G401.6 (cell line): ENCODE results near the gene CFHR2.
"Not testable (repeated sequence)": the region's sequence is repeated elsewhere in the genome, so short reads cannot be mapped to it uniquely, and the experiment has no call there.

Source experiments
- FAIRE-seq: peaks from 2 replicates; lab custom pipeline; 2012; peaks lifted over from hg19 to GRCh38; lab: Jason Lieb, UNC

Gene CFHR2

GRCh38 chr1:196943568-196943967, at the start of gene CFHR2:
CFHR2 (plus strand) TSS chr1:196943738; CDS start chr1:196943881, 143 bp downstream.
- not testable (repeated sequence) for FAIRE-seq

DNA sequence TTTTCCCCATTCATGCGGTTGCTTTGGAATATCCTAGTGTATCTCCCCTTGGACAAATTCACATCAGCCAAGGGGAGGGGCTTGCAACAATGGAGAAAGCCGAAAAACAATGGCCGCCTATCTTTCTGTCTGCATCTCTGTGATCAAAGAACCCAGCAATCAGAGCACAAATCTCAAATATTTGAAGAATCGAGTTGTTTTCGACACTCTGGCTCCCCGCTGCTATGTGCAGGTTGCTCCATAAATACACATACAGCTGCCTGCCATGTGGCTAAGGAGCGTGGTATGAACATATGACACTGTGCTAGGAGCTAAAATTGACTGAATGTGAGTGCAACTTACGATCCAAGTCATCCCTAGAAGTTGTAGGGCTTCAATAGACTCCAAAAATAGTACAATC, 47.2 kb upstream of the CFHR2 start:
- no peak for FAIRE-seq

- FAIRE-seq: no peak
Measured at GRCh38 chr1:196897158-196897828, 46.2 kb upstream of the CFHR2 start.

DNA sequence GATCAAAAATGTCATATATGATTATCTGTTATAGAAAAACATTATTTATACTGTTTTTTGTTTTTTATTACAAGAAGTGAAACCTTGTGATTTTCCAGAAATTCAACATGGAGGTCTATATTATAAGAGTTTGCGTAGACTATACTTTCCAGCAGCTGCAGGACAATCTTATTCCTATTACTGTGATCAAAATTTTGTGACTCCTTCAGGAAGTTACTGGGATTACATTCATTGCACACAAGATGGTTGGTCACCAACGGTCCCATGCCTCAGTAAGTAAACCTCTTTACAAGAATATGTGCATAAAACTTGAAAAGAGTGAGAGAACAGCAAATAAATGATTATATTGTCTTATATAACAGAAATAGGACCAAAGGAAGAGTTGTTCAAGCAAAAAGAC, 41.2 kb upstream of the CFHR2 start:
- no peak for FAIRE-seq

- no peak for FAIRE-seq
Measured at GRCh38 chr1:196910215-196910614, 33.3 kb upstream of the CFHR2 start.

GRCh38 chr1:196912283-196912682, 31.3 kb upstream of the CFHR2 start:
- not testable (repeated sequence) for FAIRE-seq

- FAIRE-seq: not testable (repeated sequence)
Measured at GRCh38 chr1:196926839-196927238, 16.7 kb upstream of the CFHR2 start.

GRCh38 chr1:196932853-196933252, 10.7 kb upstream of the CFHR2 start:
- not testable (repeated sequence) for FAIRE-seq

- FAIRE-seq: no peak
Measured at GRCh38 chr1:196933531-196934189, 9.9 kb upstream of the CFHR2 start.

DNA sequence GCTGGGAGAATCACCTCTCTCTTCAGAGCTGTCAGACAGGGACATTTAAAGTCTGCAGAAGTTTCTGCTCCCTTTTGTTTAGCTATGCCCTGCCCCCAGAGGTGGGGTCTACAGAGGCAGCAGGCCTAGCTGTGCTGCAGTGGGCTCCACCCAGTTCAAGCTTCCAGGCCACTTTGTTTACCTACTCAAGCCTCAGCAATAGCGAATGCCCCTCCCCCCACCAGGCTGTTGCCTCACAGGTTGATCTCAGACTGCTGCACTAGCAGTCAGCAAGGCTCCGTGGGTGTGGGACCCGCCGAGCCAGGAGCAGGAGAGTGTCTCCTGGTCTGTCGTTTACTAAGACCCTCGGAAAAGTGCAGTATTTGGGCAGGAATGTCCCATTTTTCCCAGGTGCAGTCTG, 2.1 kb upstream of the CFHR2 start:
- FAIRE-seq: not testable (repeated sequence)

- FAIRE-seq: no peak
Measured at GRCh38 chr1:196951711-196952394, 8.3 kb downstream of the CFHR2 start.

DNA sequence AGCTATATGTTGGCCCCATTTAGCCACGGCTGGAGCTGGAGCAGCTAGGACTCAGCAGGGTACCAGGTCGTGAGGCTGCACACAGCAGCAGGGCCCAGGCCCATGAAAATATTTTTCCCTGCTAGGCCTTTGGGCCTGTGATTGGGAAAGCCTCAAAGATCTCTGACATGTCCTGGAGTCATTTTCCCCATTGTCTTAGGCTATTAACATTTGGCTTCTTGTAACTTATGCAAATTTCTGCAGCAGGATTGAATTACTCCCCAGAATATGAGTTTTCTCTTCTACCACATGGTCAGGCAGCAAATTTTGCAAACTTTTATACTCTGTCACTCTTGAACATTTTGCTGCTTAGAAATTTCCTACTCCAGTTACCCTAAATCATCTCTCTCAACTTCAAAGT, 11.2 kb downstream of the CFHR2 start:
- FAIRE-seq: no peak

DNA sequence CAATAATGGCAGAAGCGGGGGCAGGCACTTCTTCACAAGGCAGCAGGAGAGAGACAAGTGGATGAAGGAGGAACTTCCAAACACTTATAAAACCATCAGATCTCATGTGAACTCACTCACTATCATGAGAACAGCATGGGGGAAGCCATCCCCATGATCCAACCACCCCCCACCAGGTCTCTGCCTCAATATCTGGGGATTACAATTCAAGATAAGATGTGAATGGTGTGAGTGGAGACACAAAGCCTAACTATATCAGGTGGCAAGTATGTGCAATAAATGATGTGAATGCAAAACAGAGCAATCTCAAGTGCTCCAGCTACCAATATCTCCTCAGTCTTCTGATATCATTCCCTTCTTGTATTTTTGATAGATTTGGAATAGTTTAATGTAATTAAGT, 12.4 kb downstream of the CFHR2 start:
- no peak for FAIRE-seq

DNA sequence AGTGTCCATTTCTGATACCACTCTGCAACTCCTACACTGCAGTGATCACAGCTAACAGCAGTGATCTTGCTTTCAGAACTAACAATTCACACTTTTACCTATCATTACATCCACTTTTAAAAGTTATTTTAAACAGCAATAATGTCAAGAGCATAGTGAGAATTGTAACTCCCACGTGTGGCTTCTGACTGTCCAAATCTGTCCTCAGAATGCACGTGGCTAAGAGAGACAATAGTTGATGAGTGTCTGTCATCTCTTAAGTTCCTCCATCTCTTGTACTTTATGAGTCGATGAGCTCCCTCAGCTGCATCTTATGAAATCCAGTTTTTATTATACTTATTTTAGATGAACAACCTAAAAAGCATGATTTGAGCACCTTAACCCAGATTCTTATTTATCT, 17.3 kb downstream of the CFHR2 start:
- no peak for FAIRE-seq

GRCh38 chr1:196970182-196970581, 26.6 kb downstream of the CFHR2 start:
- no peak for FAIRE-seq

- no peak for FAIRE-seq
Measured at GRCh38 chr1:196976278-196976677, 32.7 kb downstream of the CFHR2 start.

- no peak for FAIRE-seq
Measured at GRCh38 chr1:196977278-196977677, 33.7 kb downstream of the CFHR2 start, which contains the start of gene CFHR5. CFHR5 (plus strand) TSS chr1:196977556; CDS start chr1:196977665, 109 bp downstream.

DNA sequence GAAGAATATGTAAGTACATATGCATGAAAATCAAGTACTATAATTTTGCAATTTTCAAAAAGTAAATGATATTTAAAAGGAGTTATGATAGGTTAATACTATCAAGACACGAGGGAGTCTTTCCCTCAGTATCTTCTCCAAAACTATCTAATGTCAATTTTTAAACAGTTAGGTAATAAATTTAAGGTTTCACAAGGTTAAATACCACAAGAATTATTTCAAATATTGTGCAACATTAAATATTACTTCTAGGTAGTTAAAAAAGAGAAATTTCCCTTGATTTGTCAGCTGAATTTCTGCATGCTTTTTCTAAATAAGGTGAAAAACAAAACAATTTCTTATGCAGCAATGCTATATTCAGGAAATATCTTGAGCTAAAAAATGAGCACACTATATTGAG, 37.3 kb downstream of the CFHR2 start:
- FAIRE-seq: no peak

DNA sequence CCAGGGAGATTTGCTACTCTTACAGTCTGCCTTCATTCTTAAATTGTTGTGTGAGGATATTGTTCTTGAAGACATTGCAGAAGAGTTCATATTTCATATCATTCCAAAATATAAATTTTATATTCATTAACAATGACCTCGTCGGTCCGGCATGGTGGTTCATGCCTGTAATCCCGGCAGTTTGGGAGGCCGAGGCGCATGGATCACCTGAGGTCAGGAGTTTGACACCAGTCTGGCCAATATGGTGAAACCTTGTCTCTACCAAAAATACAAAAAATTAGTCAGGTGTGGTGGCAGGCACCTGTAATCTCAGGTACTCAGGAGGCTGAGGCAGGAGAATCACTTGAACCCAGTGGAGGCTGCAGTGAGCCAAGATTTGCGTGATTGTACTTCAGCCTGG, 38.7 kb downstream of the CFHR2 start:
- not testable (repeated sequence) for FAIRE-seq

DNA sequence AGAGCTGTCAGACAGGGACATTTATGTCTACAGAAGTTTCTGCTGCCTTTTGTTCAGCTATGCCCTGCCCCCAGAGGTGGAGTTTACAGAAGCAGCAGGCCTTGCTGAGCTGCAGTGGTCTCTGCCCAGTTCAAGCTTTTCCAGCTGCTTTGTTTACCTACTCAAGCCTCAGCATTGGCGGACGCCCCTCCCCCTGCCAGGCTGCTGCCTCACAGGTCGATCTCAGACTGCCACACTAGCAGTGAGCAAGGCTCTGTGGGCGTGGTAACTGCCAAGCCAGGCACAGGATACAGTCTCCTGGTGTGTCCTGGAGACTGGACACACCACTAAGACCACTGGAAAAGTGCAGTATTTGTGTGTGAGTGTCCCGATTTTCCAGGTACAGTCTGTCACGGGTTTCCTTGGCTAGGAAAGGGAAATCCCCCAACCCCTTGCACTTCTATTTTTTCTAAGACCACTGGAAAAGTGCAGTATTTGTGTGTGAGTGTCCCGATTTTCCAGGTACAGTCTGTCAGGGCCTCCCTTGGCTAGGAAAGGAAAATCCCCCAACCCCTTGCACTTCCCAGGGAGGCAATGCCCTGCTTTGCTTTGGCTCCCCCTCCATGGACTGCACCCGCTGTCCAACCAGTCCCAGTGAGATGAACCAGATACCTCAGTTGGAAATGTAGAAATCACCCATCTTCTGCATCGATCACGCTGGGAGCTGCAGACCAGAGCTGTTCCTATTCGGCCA, 48.5 kb downstream of the CFHR2 start:
- FAIRE-seq: not testable (repeated sequence)

GRCh38 chr1:196993916-196994315, 50.4 kb downstream of the CFHR2 start:
- no peak for FAIRE-seq

DNA sequence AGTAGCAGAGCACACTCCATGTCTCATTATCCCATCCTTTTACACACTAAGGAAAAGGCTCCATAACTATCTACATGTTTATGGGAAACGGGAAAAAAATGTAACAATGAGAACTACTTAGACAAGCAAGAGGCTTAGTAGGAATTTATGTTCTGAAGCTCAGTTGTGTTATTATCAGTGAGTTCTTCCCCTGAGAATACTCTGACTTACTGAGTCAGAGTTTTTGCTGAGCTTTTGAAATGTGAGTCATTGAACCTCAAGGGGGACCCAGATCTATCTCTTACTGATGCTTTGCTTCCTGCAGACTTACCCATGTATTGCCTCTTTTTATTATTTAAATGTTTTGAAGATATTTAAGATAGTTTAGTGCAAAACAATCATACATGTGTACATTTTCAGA, 53.9 kb downstream of the CFHR2 start:
- FAIRE-seq: no peak

DNA sequence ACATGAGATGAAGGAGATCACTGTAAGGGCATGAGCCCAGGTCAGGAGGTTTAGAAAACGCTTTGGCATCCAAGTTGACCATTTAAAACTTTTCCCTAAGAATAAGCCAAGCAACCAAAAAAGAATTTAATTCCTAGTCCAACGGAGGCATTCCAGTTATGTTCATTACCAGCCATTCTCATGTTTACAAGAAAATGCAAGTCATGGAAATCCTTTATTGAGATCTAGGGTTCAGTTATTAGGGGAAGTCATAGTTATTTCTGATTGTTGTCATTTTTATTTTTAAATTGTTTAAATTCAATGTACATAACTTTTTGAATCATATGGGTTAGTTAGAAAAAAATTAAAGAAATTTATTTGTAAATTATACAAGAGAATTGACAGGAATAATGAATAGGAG, 58.3 kb downstream of the CFHR2 start:
- FAIRE-seq: peak; percentile 27
